ENCODE results near the gene IFNL1.

IFNL1 gene

DNA sequence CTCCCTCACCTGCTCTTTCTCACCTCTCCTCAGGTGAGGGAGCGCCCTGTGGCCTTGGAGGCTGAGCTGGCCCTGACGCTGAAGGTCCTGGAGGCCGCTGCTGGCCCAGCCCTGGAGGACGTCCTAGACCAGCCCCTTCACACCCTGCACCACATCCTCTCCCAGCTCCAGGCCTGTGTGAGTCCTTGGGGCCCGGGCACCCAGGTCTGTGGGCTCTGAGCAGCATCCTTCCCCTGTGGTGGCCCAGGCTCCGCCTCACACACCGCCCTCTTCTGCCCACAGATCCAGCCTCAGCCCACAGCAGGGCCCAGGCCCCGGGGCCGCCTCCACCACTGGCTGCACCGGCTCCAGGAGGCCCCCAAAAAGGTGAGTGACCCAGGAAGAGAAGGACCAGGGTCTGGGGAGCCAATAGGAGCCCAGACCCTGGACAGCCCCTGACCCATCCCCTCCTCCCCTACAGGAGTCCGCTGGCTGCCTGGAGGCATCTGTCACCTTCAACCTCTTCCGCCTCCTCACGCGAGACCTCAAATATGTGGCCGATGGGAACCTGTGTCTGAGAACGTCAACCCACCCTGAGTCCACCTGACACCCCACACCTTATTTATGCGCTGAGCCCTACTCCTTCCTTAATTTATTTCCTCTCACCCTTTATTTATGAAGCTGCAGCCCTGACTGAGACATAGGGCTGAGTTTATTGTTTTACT is 1.9 kb downstream of the IFNL1 start:
- 70% methylated on average over 15 of the region's 17 CpGs for WGBS
- no peak overlapping the region for H3K9ac ChIP-seq (ENCODE audit: low read length)
- H4K8ac ChIP-seq (ENCODE audit: low read length): no peak overlapping the region
- H2AK5ac ChIP-seq (ENCODE audit: low read length, severe bottlenecking): no peak overlapping the region
- H3K27ac ChIP-seq (ENCODE audit: low read length, poor library complexity, severe bottlenecking): no peak overlapping the region
- no peak for DNase-seq
- no peak overlapping the region for H2BK120ac ChIP-seq (ENCODE audit: low read depth, low read length)
- H3K79me1 ChIP-seq (replicated peaks; ENCODE audit: low read length, poor library complexity, severe bottlenecking): no peaks in the 10 kb centered on the region
- H3K4me1 ChIP-seq (ENCODE audit: control insufficient read depth, insufficient read depth, low read depth, low read length): no peaks in the 10 kb centered on the region
- no peak overlapping the region for H3K14ac ChIP-seq (ENCODE audit: low read length in 2 of 2)
- H3K36me3 ChIP-seq (ENCODE audit: control insufficient read depth in 1 of 2, insufficient read depth in 2 of 2, low read depth in 1 of 2, low read length in 2 of 2): no peaks in the 10 kb centered on the region
- no peak overlapping the region for H2BK12ac ChIP-seq (ENCODE audit: low read length in 2 of 2)
- H2BK15ac ChIP-seq (ENCODE audit: low read depth, poor library complexity, severe bottlenecking): no peak overlapping the region
- H3K27me3 ChIP-seq (ENCODE audit: control insufficient read depth in 1 of 2, insufficient read depth in 1 of 2, low read length in 2 of 2): peaks cover 38 to 56% of the 10 kb centered on the region in 2 experiments
- H3K4me3 ChIP-seq (ENCODE audit: insufficient read depth in 1 of 2, low read depth in 1 of 2, low read length in 2 of 2): no peak overlapping the region
- H3K4me2 ChIP-seq (ENCODE audit: low read length, poor library complexity, severe bottlenecking): no peak overlapping the region
- no peak overlapping the region for H4K91ac ChIP-seq (ENCODE audit: low read length)
- no peak overlapping the region for H2AFZ ChIP-seq (ENCODE audit: low read depth, low read length)
- no peak overlapping the region for H2BK5ac ChIP-seq (ENCODE audit: low read depth, low read length, poor library complexity, severe bottlenecking)
- H3K4ac ChIP-seq (ENCODE audit: low read depth in 1 of 2, low read length in 2 of 2): no peak overlapping the region
- H3K9me3 ChIP-seq (ENCODE audit: control insufficient read depth, low read length): no peaks in the 10 kb centered on the region
- no peak overlapping the region for H3K23ac ChIP-seq (ENCODE audit: low read length in 2 of 2)
- H3K18ac ChIP-seq (ENCODE audit: low read depth in 1 of 2, low read length in 2 of 2): no peak overlapping the region

- Histone ChIP-seq H3K14ac (ENCODE audit: low read length in 2 of 2) (no peak overlapping the region), H2BK120ac (ENCODE audit: low read depth, low read length) (no peak overlapping the region), H3K9me3 (ENCODE audit: control insufficient read depth, low read length) (no peaks in the 10 kb centered on the region), H3K27me3 (ENCODE audit: control insufficient read depth in 1 of 2, insufficient read depth in 1 of 2, low read length in 2 of 2) (peaks cover 41 to 56% of the 10 kb centered on the region in 2 experiments), H3K23ac (ENCODE audit: low read length in 2 of 2) (no peak overlapping the region), H3K79me1 (replicated peaks; ENCODE audit: low read length, poor library complexity, severe bottlenecking) (no peaks in the 10 kb centered on the region), H3K4me3 (ENCODE audit: insufficient read depth in 1 of 2, low read depth in 1 of 2, low read length in 2 of 2) (no peak overlapping the region), H2AK5ac (ENCODE audit: low read length, severe bottlenecking) (no peak overlapping the region), H4K8ac (ENCODE audit: low read length) (no peak overlapping the region), H3K18ac (ENCODE audit: low read depth in 1 of 2, low read length in 2 of 2) (no peak overlapping the region), H2AFZ (ENCODE audit: low read depth, low read length) (no peak overlapping the region), H4K91ac (ENCODE audit: low read length) (no peak overlapping the region), H3K9ac (ENCODE audit: low read length) (no peak overlapping the region), H2BK12ac (ENCODE audit: low read length in 2 of 2) (no peak overlapping the region), H3K4me1 (ENCODE audit: control insufficient read depth, insufficient read depth, low read depth, low read length) (peaks cover 1% of the 10 kb centered on the region), H3K27ac (ENCODE audit: low read length, poor library complexity, severe bottlenecking) (no peak overlapping the region), H2BK5ac (ENCODE audit: low read depth, low read length, poor library complexity, severe bottlenecking) (no peak overlapping the region), H3K4ac (ENCODE audit: low read depth in 1 of 2, low read length in 2 of 2) (no peak overlapping the region), H3K4me2 (ENCODE audit: low read length, poor library complexity, severe bottlenecking) (no peak overlapping the region), H2BK15ac (ENCODE audit: low read depth, poor library complexity, severe bottlenecking) (no peak overlapping the region), H3K36me3 (ENCODE audit: control insufficient read depth in 1 of 2, insufficient read depth in 2 of 2, low read depth in 1 of 2, low read length in 2 of 2) (no peaks in the 10 kb centered on the region)
- WGBS: 95% methylated on average over 9 of the region's 9 CpGs
- DNase-seq: no peak
Measured at GRCh38 chr19:39299404-39299803, 3.2 kb downstream of the IFNL1 start.

DNA sequence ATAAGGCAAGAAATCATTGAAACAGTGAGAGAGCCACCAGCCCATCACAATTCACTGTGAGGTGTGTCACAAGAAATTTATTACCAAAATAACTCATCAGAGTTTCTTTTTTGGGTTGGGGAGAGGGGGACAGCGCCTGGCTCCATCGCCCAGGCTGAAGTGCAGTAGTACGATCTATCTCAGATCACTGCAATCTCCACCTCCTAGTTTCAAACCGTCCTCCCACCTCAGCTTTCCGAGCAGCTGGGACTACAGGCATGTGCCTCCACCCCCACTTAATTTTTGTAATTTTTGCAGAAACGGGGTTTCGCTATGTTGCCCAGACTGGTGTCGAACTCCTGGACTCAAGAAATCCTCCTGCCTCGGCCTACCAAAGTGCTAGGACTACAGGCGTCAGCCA is 3.6 kb downstream of the IFNL1 start:
- no peak overlapping the region for H3K18ac ChIP-seq (ENCODE audit: low read depth in 1 of 2, low read length in 2 of 2)
- WGBS: 91% methylated on average over 8 of the region's 10 CpGs
- H2BK5ac ChIP-seq (ENCODE audit: low read depth, low read length, poor library complexity, severe bottlenecking): no peak overlapping the region
- peaks cover 1% of the 10 kb centered on the region for H3K4me1 ChIP-seq (ENCODE audit: control insufficient read depth, insufficient read depth, low read depth, low read length)
- no peak overlapping the region for H2BK120ac ChIP-seq (ENCODE audit: low read depth, low read length)
- no peak overlapping the region for H4K91ac ChIP-seq (ENCODE audit: low read length)
- no peak for DNase-seq
- H3K9me3 ChIP-seq (ENCODE audit: control insufficient read depth, low read length): no peaks in the 10 kb centered on the region
- no peak overlapping the region for H3K4ac ChIP-seq (ENCODE audit: low read depth in 1 of 2, low read length in 2 of 2)
- peaks cover 45 to 60% of the 10 kb centered on the region in 2 experiments for H3K27me3 ChIP-seq (ENCODE audit: control insufficient read depth in 1 of 2, insufficient read depth in 1 of 2, low read length in 2 of 2)
- no peak overlapping the region for H3K27ac ChIP-seq (ENCODE audit: low read length, poor library complexity, severe bottlenecking)
- H3K4me3 ChIP-seq (ENCODE audit: insufficient read depth in 1 of 2, low read depth in 1 of 2, low read length in 2 of 2): no peak overlapping the region
- H2BK12ac ChIP-seq (ENCODE audit: low read length in 2 of 2): no peak overlapping the region
- no peak overlapping the region for H3K14ac ChIP-seq (ENCODE audit: low read length in 2 of 2)
- H4K8ac ChIP-seq (ENCODE audit: low read length): no peak overlapping the region
- no peak overlapping the region for H3K4me2 ChIP-seq (ENCODE audit: low read length, poor library complexity, severe bottlenecking)
- H2AK5ac ChIP-seq (ENCODE audit: low read length, severe bottlenecking): no peak overlapping the region
- H3K9ac ChIP-seq (ENCODE audit: low read length): no peak overlapping the region
- H3K36me3 ChIP-seq (ENCODE audit: control insufficient read depth in 1 of 2, insufficient read depth in 2 of 2, low read depth in 1 of 2, low read length in 2 of 2): no peaks in the 10 kb centered on the region
- H2AFZ ChIP-seq (ENCODE audit: low read depth, low read length): no peak overlapping the region
- no peak overlapping the region for H2BK15ac ChIP-seq (ENCODE audit: low read depth, poor library complexity, severe bottlenecking)
- no peak overlapping the region for H3K23ac ChIP-seq (ENCODE audit: low read length in 2 of 2)
- no peaks in the 10 kb centered on the region for H3K79me1 ChIP-seq (replicated peaks; ENCODE audit: low read length, poor library complexity, severe bottlenecking)

DNA sequence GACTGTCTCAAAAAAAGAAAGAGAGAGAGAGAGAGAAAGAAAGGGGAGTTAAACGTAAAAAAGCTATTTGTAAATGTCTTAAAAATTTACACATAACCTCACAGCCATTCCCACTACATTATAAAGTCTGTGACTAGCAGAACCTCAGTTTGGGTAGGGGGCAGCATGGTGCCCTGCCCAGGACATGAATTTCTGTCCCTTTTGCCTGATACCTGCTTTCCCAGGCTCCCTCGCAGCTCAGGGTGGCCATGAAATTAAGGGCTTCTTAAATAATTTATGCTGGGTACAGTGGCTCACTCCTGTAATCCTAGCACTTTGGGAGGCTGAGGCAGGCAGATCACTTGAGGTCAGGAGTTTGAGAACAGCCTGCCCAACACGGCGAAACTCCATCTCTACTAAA is 4.8 kb downstream of the IFNL1 start:
- Histone ChIP-seq H3K36me3 (ENCODE audit: control insufficient read depth in 1 of 2, insufficient read depth in 2 of 2, low read depth in 1 of 2, low read length in 2 of 2) (no peaks in the 10 kb centered on the region), H2AK5ac (ENCODE audit: low read length, severe bottlenecking) (no peak overlapping the region), H2BK12ac (ENCODE audit: low read length in 2 of 2) (no peak overlapping the region)

More for the DNA sequence above, 4.8 kb downstream of the IFNL1 start:
- no peak overlapping the region for H3K4ac ChIP-seq (ENCODE audit: low read depth in 1 of 2, low read length in 2 of 2)
- H2BK120ac ChIP-seq (ENCODE audit: low read depth, low read length): no peak overlapping the region
- no peak overlapping the region for H3K14ac ChIP-seq (ENCODE audit: low read length in 2 of 2)
- H3K27me3 ChIP-seq (ENCODE audit: control insufficient read depth in 1 of 2, insufficient read depth in 1 of 2, low read length in 2 of 2): peaks cover 57 to 65% of the 10 kb centered on the region in 2 experiments
- no peak overlapping the region for H3K9ac ChIP-seq (ENCODE audit: low read length)
- H3K23ac ChIP-seq (ENCODE audit: low read length in 2 of 2): no peak overlapping the region
- H3K4me3 ChIP-seq (ENCODE audit: insufficient read depth in 1 of 2, low read depth in 1 of 2, low read length in 2 of 2): no peak overlapping the region
- H3K9me3 ChIP-seq (ENCODE audit: control insufficient read depth, low read length): no peaks in the 10 kb centered on the region
- H3K18ac ChIP-seq (ENCODE audit: low read depth in 1 of 2, low read length in 2 of 2): no peak overlapping the region
- 81% methylated on average over 4 of the region's 4 CpGs for WGBS
- no peaks in the 10 kb centered on the region for H3K79me1 ChIP-seq (replicated peaks; ENCODE audit: low read length, poor library complexity, severe bottlenecking)
- no peak overlapping the region for H4K8ac ChIP-seq (ENCODE audit: low read length)
- DNase-seq: no peak
- H2AFZ ChIP-seq (ENCODE audit: low read depth, low read length): no peak overlapping the region
- H3K27ac ChIP-seq (ENCODE audit: low read length, poor library complexity, severe bottlenecking): no peak overlapping the region
- H2BK5ac ChIP-seq (ENCODE audit: low read depth, low read length, poor library complexity, severe bottlenecking): no peak overlapping the region
- H4K91ac ChIP-seq (ENCODE audit: low read length): no peak overlapping the region
- peaks cover 1% of the 10 kb centered on the region for H3K4me1 ChIP-seq (ENCODE audit: control insufficient read depth, insufficient read depth, low read depth, low read length)
- H2BK15ac ChIP-seq (ENCODE audit: low read depth, poor library complexity, severe bottlenecking): no peak overlapping the region
- no peak overlapping the region for H3K4me2 ChIP-seq (ENCODE audit: low read length, poor library complexity, severe bottlenecking)
